ENCODE results near the gene APOL3.
A peak's percentile ranks its signal among the peaks of the same experiment; 100 is the strongest.
"Not testable (repeated sequence)": the region's sequence is repeated elsewhere in the genome, so short reads cannot be mapped to it uniquely, and the experiment has no call there.

Gene APOL3

GRCh38 chr22:36134182-36134581, 26.4 kb downstream of the APOL3 start:
- no peak for DNase-seq (ENCODE audit: low spot score)

- no peak for DNase-seq (ENCODE audit: low spot score)
Observed at GRCh38 chr22:36131907-36132306, 28.6 kb downstream of the APOL3 start.

- no peak for DNase-seq (ENCODE audit: low spot score)
Observed at GRCh38 chr22:36129486-36130388, 30.8 kb downstream of the APOL3 start.

GRCh38 chr22:36129071-36129470, 31.5 kb downstream of the APOL3 start:
- no peak for DNase-seq (ENCODE audit: low spot score)

GRCh38 chr22:36125994-36126531, 34.5 kb downstream of the APOL3 start:
- DNase-seq (ENCODE audit: low spot score) = no peak

GRCh38 chr22:36125434-36125833, 35.1 kb downstream of the APOL3 start:
- DNase-seq (ENCODE audit: low spot score) = no peak

- DNase-seq (ENCODE audit: low spot score) = no peak
Observed at GRCh38 chr22:36124666-36125065, 35.9 kb downstream of the APOL3 start.

GRCh38 chr22:36123673-36124630, 36.6 kb downstream of the APOL3 start:
- peak; percentile 91 for DNase-seq (ENCODE audit: low spot score)

GRCh38 chr22:36120621-36121351, 39.8 kb downstream of the APOL3 start:
- not testable (repeated sequence) for DNase-seq (ENCODE audit: low spot score)

GRCh38 chr22:36117053-36117554, 43.5 kb downstream of the APOL3 start:
- DNase-seq (ENCODE audit: low spot score) = no peak

GRCh38 chr22:36116127-36116526, 44.4 kb downstream of the APOL3 start:
- DNase-seq (ENCODE audit: low spot score) = no peak

GRCh38 chr22:36113121-36113520, 47.4 kb downstream of the APOL3 start:
- DNase-seq (ENCODE audit: low spot score) = no peak

- no peak for DNase-seq (ENCODE audit: low spot score)
Observed at GRCh38 chr22:36111316-36111715, 49.2 kb downstream of the APOL3 start.

GRCh38 chr22:36110306-36110881, 50.2 kb downstream of the APOL3 start:
- DNase-seq (ENCODE audit: low spot score) = no peak

- no peak for DNase-seq (ENCODE audit: low spot score)
Observed at GRCh38 chr22:36107436-36107835, 53.1 kb downstream of the APOL3 start.

GRCh38 chr22:36106910-36107309, 53.6 kb downstream of the APOL3 start:
- DNase-seq (ENCODE audit: low spot score) = no peak

GRCh38 chr22:36104988-36105387, 55.6 kb downstream of the APOL3 start:
- no peak for DNase-seq (ENCODE audit: low spot score)

- DNase-seq (ENCODE audit: low spot score) = no peak
Observed at GRCh38 chr22:36104435-36104834, 56.1 kb downstream of the APOL3 start.

- DNase-seq (ENCODE audit: low spot score) = no peak
Observed at GRCh38 chr22:36103891-36104290, 56.7 kb downstream of the APOL3 start.

GRCh38 chr22:36102995-36103394, 57.6 kb downstream of the APOL3 start:
- DNase-seq (ENCODE audit: low spot score) = no peak

- no peak for DNase-seq (ENCODE audit: low spot score)
Observed at GRCh38 chr22:36101756-36102155, 58.8 kb downstream of the APOL3 start.
